Measurements from ENCODE around the gene TMEM190.

TMEM190 gene

DNA sequence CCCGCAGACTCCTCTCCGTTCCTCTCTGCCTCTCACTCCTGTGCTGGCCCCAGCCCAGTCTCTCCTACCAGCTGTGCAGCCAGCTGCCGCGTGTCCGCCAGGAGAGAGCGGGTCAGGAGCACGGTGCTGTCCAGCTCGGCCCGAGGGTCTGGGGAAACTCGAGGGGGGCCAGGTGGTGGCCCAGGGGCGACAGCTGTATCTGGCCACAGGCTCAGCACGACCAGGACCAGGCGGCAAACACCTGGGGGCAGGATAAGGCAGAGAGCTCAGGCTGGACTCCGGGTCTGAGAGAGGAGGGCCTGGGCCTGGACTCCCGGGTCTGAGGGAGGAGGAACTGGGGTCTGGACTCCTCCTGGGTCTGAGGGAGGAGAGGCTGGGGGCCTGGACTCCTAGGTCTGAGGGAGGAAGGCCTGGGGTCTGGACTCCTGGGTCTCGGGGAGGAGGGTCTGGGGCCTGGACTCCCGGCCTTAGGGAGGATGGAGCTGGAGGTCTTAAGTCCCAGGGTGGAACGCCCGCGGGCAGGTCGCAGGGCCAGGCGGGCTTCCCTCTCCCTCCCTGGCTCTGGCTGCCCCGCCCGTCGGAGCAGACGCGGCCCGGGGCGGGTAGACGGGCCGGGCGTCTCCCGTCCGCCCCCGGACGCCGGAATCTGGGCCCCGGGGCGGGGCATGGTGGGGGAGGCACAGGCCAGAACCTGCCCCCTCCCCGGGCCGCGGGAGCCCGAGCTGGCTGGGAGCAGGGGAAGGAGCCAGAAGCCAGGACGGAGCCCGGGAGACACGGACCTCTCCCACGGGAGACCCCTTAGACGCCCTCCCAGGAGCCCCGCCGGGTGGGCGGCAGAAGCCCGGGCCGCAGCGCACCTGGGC lies 7.7 kb upstream of the TMEM190 start:
- no peak overlapping the region for H3K9ac ChIP-seq (ENCODE audit: low read length)
- no peak overlapping the region for H3K4me3 ChIP-seq (ENCODE audit: low read length)
- H3K27me3 ChIP-seq (ENCODE audit: control insufficient read depth, insufficient read depth, low read length) = peaks cover 40% of the 10 kb centered on the region
- no peaks in the 10 kb centered on the region for H3K4me1 ChIP-seq (ENCODE audit: control insufficient read depth, insufficient read depth, low read length)
- H3K27ac ChIP-seq (ENCODE audit: low read depth, low read length) = no peak overlapping the region
- H3K36me3 ChIP-seq (ENCODE audit: control insufficient read depth, insufficient read depth, low read length) = no peaks in the 10 kb centered on the region

GRCh38 chr19:55369653-55370304 lies 6.8 kb upstream of the TMEM190 start:
- H3K36me3 ChIP-seq (ENCODE audit: control insufficient read depth, insufficient read depth, low read length) = no peaks in the 10 kb centered on the region
- H3K27ac ChIP-seq (ENCODE audit: low read depth, low read length) = no peak overlapping the region
- peak overlapping the region; percentile 48 for H3K4me3 ChIP-seq (ENCODE audit: low read length)
- no peaks in the 10 kb centered on the region for H3K4me1 ChIP-seq (ENCODE audit: control insufficient read depth, insufficient read depth, low read length)
- H3K27me3 ChIP-seq (ENCODE audit: control insufficient read depth, insufficient read depth, low read length) = peaks cover 40% of the 10 kb centered on the region
- no peak overlapping the region for H3K9ac ChIP-seq (ENCODE audit: low read length)

GRCh38 chr19:55370305-55370988 lies 6.2 kb upstream of the TMEM190 start, which contains the start of gene IL11:
Gene IL11 (minus strand): TSS chr19:55370463. CDS start chr19:55370310, 153 bp downstream.
- peaks cover 40% of the 10 kb centered on the region for H3K27me3 ChIP-seq (ENCODE audit: control insufficient read depth, insufficient read depth, low read length)
- H3K36me3 ChIP-seq (ENCODE audit: control insufficient read depth, insufficient read depth, low read length) = no peaks in the 10 kb centered on the region
- H3K4me1 ChIP-seq (ENCODE audit: control insufficient read depth, insufficient read depth, low read length) = no peaks in the 10 kb centered on the region
- peak within 1 kb of the TSS; percentile 48 for H3K4me3 ChIP-seq (ENCODE audit: low read length)
- no peak within 1 kb of the TSS for H3K27ac ChIP-seq (ENCODE audit: low read depth, low read length)
- H3K9ac ChIP-seq (ENCODE audit: low read length) = no peak within 1 kb of the TSS

DNA sequence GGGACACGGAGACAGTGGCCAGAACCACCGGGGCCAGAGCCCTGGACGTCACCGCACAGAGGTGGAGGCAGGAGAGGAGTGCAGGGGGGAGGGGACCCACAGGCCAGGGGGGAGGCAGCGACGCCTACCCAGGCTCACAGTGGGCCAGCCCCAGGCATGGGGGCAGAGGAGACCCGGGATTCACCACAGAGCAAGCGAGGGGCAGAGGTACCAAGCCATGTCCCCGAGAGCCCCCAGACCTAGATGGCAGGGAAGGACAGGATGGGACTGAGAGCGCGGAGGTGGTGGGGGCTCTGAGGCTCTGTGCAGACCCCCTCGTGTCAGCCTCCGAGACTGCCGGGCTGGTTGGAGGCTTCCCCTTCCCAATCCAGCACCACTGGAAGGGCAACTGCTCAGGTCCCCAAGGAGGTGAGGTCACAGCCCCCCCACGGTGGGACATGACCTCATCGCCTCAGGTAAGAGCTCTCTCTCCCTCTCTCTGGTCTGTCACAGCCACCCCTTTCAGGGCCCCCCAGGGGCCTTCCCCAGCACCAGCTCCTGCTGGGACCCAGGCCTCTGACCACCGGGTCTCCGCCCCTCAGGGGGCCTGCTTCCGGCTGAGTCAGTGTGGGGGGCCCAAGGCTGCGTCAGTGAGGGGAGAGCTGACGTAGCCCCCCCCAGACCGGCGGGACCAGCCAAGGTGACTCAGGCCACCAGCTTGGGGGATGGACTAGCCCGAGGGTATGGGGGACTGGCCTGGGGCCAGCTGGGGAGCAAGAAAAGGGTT lies 4.1 kb upstream of the TMEM190 start:
- H3K4me1 ChIP-seq (ENCODE audit: control insufficient read depth, insufficient read depth, low read length) = no peaks in the 10 kb centered on the region
- H3K4me3 ChIP-seq (ENCODE audit: low read length) = no peak overlapping the region
- no peak overlapping the region for H3K9ac ChIP-seq (ENCODE audit: low read length)
- no peak overlapping the region for H3K27ac ChIP-seq (ENCODE audit: low read depth, low read length)
- peaks cover 45% of the 10 kb centered on the region for H3K27me3 ChIP-seq (ENCODE audit: control insufficient read depth, insufficient read depth, low read length)
- H3K36me3 ChIP-seq (ENCODE audit: control insufficient read depth, insufficient read depth, low read length) = no peaks in the 10 kb centered on the region

GRCh38 chr19:55373306-55373992 lies 3.2 kb upstream of the TMEM190 start:
- H3K36me3 ChIP-seq (ENCODE audit: control insufficient read depth, insufficient read depth, low read length) = no peaks in the 10 kb centered on the region
- H3K9ac ChIP-seq (ENCODE audit: low read length) = no peak overlapping the region
- H3K27me3 ChIP-seq (ENCODE audit: control insufficient read depth, insufficient read depth, low read length) = peaks cover 42% of the 10 kb centered on the region
- H3K4me1 ChIP-seq (ENCODE audit: control insufficient read depth, insufficient read depth, low read length) = no peaks in the 10 kb centered on the region
- no peak overlapping the region for H3K4me3 ChIP-seq (ENCODE audit: low read length)
- no peak overlapping the region for H3K27ac ChIP-seq (ENCODE audit: low read depth, low read length)

DNA sequence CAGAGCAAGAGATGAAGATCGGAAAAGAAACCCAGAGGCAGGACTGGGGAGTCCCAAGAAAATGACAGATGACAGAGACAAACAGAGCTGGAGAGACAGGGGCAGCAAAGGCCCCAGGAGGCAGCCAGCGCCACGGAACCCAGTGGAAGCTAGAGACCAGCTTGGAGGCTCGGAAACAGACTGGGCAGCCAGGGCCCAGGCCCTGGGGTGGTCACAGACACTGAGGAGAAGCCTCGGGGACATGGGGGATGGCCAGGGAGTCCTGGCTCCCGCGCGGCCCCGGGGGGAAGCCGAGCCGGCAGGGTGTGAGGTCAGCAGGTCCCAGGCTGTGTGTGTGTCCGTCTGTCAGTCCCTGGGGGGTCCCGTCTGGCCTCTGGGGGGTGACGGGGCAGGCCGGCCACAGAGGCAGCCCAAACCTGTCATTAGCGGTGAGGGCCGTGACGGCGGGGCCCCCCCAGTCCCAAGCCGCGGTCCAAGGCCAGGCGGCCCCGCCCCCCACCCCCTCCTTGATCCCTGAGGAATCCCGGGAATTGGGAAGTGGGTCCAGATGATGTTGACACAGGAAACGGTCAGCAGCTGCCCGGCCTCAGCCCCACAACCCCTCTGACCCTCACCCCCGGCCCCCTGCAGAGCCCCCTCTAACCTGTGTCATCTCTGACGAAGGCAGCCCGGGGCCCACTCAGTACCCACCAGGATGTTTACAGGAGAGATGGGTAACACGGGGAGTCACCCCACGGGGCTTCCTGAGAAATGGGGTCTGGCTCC lies 2.5 kb upstream of the TMEM190 start:
- H3K9ac ChIP-seq (ENCODE audit: low read length) = no peak overlapping the region
- no peaks in the 10 kb centered on the region for H3K4me1 ChIP-seq (ENCODE audit: control insufficient read depth, insufficient read depth, low read length)
- H3K27ac ChIP-seq (ENCODE audit: low read depth, low read length) = no peak overlapping the region
- no peak overlapping the region for H3K4me3 ChIP-seq (ENCODE audit: low read length)
- no peaks in the 10 kb centered on the region for H3K36me3 ChIP-seq (ENCODE audit: control insufficient read depth, insufficient read depth, low read length)
- peaks cover 34% of the 10 kb centered on the region for H3K27me3 ChIP-seq (ENCODE audit: control insufficient read depth, insufficient read depth, low read length)

DNA sequence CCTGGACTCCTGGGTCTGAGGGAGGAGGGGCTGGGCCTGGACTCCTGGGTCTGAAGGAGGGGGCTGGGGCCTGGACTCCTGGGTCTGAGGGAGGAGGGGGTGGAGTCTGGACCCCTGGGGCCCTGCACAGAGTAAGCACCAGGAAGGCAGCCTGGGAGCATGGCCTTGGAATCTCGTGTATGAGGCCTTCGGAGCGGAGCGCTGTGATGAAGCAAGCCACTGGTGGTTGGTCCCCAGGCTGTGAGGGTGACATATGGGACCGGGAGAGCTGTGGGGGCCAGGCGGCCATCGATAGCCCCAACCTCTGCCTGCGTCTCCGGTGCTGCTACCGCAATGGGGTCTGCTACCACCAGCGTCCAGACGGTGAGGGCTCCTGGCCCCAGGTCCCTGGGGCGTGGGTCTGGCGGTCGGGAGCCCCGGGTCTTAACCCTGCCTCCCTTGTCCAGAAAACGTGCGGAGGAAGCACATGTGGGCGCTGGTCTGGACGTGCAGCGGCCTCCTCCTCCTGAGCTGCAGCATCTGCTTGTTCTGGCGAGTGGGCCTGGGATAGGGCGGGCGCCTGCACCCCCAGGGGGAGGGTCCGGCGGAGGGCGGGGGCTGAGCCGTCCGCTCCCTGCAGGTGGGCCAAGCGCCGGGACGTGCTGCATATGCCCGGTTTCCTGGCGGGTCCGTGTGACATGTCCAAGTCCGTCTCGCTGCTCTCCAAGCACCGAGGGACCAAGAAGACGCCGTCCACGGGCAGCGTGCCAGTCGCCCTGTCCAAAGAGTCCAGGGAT lies 918 bp downstream of the TMEM190 start:
- no peaks in the 10 kb centered on the region for H3K36me3 ChIP-seq (ENCODE audit: control insufficient read depth, insufficient read depth, low read length)
- H3K4me3 ChIP-seq (ENCODE audit: low read length) = no peak overlapping the region
- H3K27ac ChIP-seq (ENCODE audit: low read depth, low read length) = no peak overlapping the region
- no peak overlapping the region for H3K9ac ChIP-seq (ENCODE audit: low read length)
- H3K4me1 ChIP-seq (ENCODE audit: control insufficient read depth, insufficient read depth, low read length) = no peaks in the 10 kb centered on the region
- peaks cover 15% of the 10 kb centered on the region for H3K27me3 ChIP-seq (ENCODE audit: control insufficient read depth, insufficient read depth, low read length)

DNA sequence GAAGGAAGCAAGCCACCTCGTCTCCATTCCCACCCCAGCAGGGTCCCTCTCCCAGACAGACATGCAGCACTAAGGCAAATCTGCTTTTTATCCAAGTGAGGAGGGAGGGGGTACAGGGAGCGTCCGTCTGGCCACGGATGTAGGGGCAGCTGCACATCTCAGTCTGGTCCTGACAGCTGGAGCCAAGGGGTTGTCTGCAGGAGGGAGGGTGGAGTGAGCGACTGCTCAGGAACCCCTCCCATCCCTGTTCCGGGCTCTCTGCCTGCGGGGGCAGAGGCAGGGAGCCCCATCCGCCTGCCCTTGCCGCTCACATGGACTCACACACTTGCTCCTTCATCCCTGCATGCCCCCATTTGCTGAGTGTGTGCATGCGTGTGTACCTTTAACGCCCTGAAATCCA lies 2.5 kb downstream of the TMEM190 start:
- Histone ChIP-seq H3K27ac (ENCODE audit: low read depth, low read length) (no peak overlapping the region), H3K9ac (ENCODE audit: low read length) (no peak overlapping the region), H3K27me3 (ENCODE audit: control insufficient read depth, insufficient read depth, low read length) (peaks cover 5% of the 10 kb centered on the region), H3K4me1 (ENCODE audit: control insufficient read depth, insufficient read depth, low read length) (peaks cover 4% of the 10 kb centered on the region), H3K4me3 (ENCODE audit: low read length) (no peak overlapping the region), H3K36me3 (ENCODE audit: control insufficient read depth, insufficient read depth, low read length) (no peaks in the 10 kb centered on the region)

DNA sequence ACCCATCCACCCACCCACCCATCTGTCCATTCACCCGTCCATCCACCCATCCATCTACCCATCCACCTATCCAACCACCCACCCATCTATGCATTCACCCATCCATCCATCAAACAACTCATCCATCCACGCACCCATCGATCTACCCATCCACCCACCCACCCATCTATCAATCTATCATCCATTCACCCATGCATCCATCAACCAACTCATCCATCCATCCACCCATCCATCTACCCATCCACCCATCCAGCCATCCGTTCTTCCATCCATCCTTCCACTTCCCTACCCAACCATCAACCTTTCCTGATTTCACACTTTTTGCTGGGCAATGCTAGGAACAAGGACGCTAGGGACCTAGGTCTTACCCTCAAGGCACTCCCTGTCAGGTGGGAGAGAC lies 5.4 kb downstream of the TMEM190 start:
- Histone ChIP-seq H3K27me3 (ENCODE audit: control insufficient read depth, insufficient read depth, low read length) (no peaks in the 10 kb centered on the region), H3K9ac (ENCODE audit: low read length) (no peak overlapping the region), H3K4me1 (ENCODE audit: control insufficient read depth, insufficient read depth, low read length) (peaks cover 9% of the 10 kb centered on the region), H3K36me3 (ENCODE audit: control insufficient read depth, insufficient read depth, low read length) (no peaks in the 10 kb centered on the region), H3K27ac (ENCODE audit: low read depth, low read length) (no peak overlapping the region), H3K4me3 (ENCODE audit: low read length) (no peak overlapping the region)

GRCh38 chr19:55382522-55383054 lies 6.0 kb downstream of the TMEM190 start:
- Histone ChIP-seq H3K4me1 (ENCODE audit: control insufficient read depth, insufficient read depth, low read length) (peaks cover 15% of the 10 kb centered on the region), H3K4me3 (ENCODE audit: low read length) (no peak overlapping the region), H3K27ac (ENCODE audit: low read depth, low read length) (no peak overlapping the region), H3K9ac (ENCODE audit: low read length) (no peak overlapping the region), H3K27me3 (ENCODE audit: control insufficient read depth, insufficient read depth, low read length) (no peaks in the 10 kb centered on the region), H3K36me3 (ENCODE audit: control insufficient read depth, insufficient read depth, low read length) (peaks cover 3% of the 10 kb centered on the region)
